ENCODE results near the gene GPR17. TPM values are rescaled to one million over a fixed set of nuclear protein-coding genes. Genes with fewer than 3 reads are reported as not detected.
A peak's percentile ranks its signal among the peaks of the same experiment; 100 is the strongest.

The GPR17 gene
- total RNA-seq, 1 experiment from 2014 or later: not detected

DNA sequence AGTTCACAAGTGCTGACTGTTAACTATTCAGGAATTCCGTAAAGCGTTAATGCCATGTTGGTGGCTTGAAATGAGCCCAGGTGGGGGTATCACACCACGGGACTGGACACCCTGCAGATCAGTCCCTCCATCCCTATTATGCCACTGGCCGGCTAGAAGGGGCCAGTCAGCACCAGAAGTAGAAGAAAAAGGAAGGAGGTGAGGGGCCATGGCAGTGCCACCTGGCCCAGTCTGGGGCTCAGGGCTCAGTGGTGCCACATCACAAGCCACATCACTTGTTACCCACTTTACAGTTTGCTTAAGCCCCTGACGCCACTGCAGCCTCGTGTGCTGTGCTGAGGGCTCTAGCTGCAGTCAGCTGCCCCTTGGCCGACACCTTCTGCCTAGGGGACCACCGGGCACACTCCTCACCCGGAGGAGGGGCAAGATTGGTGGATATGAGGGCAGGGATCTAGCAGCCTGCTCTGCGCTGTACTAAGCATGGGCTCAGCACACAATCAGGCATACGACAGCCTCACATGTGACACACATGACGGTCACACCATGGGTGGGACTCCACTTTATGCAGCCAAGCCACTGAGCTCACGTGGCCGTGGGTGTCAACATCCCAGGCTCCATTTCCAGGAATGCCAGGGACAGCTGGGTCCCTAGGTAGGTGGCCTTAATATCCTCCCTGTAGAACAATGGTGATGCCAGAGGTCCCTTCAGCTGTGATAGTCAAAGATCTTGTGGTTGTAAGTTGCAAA, 25.8 kb downstream of the GPR17 start:
- intact Hi-C loops (cut with micrococcal nuclease; ENCODE audit: unreplicated experiment): no loop called here
- ChIA-PET POLR2A (no interaction called here), CTCF (no interaction called here)
- DNase-seq (ENCODE audit: low read depth, low spot score): no peak
- TF ChIP-seq, protein P1, sequence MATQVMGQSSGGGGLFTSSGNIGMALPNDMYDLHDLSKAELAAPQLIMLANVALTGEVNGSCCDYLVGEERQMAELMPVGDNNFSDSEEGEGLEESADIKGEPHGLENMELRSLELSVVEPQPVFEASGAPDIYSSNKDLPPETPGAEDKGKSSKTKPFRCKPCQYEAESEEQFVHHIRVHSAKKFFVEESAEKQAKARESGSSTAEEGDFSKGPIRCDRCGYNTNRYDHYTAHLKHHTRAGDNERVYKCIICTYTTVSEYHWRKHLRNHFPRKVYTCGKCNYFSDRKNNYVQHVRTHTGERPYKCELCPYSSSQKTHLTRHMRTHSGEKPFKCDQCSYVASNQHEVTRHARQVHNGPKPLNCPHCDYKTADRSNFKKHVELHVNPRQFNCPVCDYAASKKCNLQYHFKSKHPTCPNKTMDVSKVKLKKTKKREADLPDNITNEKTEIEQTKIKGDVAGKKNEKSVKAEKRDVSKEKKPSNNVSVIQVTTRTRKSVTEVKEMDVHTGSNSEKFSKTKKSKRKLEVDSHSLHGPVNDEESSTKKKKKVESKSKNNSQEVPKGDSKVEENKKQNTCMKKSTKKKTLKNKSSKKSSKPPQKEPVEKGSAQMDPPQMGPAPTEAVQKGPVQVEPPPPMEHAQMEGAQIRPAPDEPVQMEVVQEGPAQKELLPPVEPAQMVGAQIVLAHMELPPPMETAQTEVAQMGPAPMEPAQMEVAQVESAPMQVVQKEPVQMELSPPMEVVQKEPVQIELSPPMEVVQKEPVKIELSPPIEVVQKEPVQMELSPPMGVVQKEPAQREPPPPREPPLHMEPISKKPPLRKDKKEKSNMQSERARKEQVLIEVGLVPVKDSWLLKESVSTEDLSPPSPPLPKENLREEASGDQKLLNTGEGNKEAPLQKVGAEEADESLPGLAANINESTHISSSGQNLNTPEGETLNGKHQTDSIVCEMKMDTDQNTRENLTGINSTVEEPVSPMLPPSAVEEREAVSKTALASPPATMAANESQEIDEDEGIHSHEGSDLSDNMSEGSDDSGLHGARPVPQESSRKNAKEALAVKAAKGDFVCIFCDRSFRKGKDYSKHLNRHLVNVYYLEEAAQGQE (IDR thresholded peaks at IDR 0.05; ENCODE audit: insufficient read depth in 1 of 2, low read depth in 2 of 2, low read length in 1 of 2): no peak
- TF ChIP-seq SIN3A (IDR thresholded peaks at IDR 0.05; ENCODE audit: borderline replicate concordance, insufficient read depth, low read depth, low read length) (no peak), CTCF (IDR thresholded peaks at IDR 0.05) (no peak), TCF7L2 (IDR thresholded peaks at IDR 0.05; ENCODE audit: low read depth, low read length) (no peak), POLR2AphosphoS5 (IDR thresholded peaks at IDR 0.05; ENCODE audit: low read depth, low read length) (no peak)
- Histone ChIP-seq H3K4me3 (ENCODE audit: low read depth in 2 of 2, low read length in 2 of 2) (no peak overlapping the region), H3K9me3 (ENCODE audit: control insufficient read depth, insufficient read depth, low read depth, low read length) (no peaks in the 10 kb centered on the region), H3K27me3 (ENCODE audit: control insufficient read depth, insufficient read depth, low read length) (peaks cover 6% of the 10 kb centered on the region; the same call in 1 of the 2 replicates), H3K36me3 (ENCODE audit: control insufficient read depth, insufficient read depth, low read length) (no peaks in the 10 kb centered on the region), H3K27ac (ENCODE audit: low read length) (no peak overlapping the region), H3K4me1 (ENCODE audit: control insufficient read depth, insufficient read depth, low read length) (peaks cover 11% of the 10 kb centered on the region)
- no TSS peak for BruUV-seq (replicated peaks)
- in situ Hi-C loops (cut with HindIII; ENCODE audit: low pct_unique_long_range_greater_than_20kb, low sequenced_read_pairs): no loop called here
- ATAC-seq: no peak

DNA sequence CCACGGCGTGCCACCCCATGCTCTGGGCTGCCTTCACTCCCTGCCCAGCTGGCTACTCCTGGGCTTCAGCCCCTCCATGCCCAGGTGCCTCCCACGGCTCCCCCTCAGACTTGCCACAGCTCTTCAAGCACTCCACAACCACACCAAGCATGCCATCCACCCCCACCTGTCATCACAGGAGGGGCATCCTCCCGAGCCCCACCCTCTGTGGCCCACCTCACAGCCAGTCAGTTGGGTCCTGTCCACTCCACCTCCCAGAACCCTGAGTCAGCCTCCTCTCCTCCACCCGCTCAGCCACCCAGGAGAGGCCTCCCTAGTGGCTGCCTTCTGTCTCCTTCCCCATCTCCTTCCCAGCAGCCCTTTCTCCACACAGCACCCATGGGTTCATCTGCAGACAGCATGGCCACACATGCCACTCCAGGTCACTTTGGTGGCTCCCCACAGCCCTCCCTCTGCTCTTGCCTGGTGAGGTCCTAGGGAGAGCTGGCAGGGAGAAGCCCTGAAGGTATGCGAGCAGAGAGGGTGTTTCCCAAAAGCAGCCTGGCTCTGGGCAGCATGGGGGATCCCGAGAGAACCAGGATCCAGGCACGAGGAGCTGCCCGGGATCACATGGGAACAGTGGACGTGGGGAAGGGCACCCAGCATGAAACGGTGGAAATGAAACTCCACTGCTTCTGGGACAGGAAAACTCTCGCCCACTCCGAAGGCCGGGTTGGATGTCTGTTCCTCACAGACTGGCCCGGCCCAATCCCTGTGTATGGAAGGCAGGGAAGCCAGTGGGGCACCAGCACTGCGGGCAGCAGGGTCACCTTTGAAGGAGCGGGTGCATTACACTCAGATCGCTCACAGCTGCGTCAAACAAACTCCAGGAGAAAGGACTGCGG, 26.6 kb downstream of the GPR17 start:
- Histone ChIP-seq H3K4me1 (ENCODE audit: control insufficient read depth, insufficient read depth, low read length) (peaks cover 11% of the 10 kb centered on the region), H3K27me3 (ENCODE audit: control insufficient read depth, insufficient read depth, low read length) (peaks cover 4% of the 10 kb centered on the region; the same call in 1 of the 2 replicates), H3K9me3 (ENCODE audit: control insufficient read depth, insufficient read depth, low read depth, low read length) (no peaks in the 10 kb centered on the region), H3K36me3 (ENCODE audit: control insufficient read depth, insufficient read depth, low read length) (no peaks in the 10 kb centered on the region), H3K27ac (ENCODE audit: low read length) (no peak overlapping the region), H3K4me3 (ENCODE audit: low read depth in 2 of 2, low read length in 2 of 2) (no peak overlapping the region)
- DNase-seq (ENCODE audit: low read depth, low spot score) (no peak), ATAC-seq (peak; percentile 26; the same call in 1 of the 2 replicates)
- ChIA-PET CTCF (no interaction called here), POLR2A (interaction anchor here (0.6 kb wide), 1 partner anchor 54 kb away, joined by 5 read pairs; no protein-coding TSS in a partner anchor)
- BruUV-seq (replicated peaks): no TSS peak
- TF ChIP-seq SIN3A (IDR thresholded peaks at IDR 0.05; ENCODE audit: borderline replicate concordance, insufficient read depth, low read depth, low read length) (no peak), POLR2AphosphoS5 (IDR thresholded peaks at IDR 0.05; ENCODE audit: low read depth, low read length) (no peak), CTCF (IDR thresholded peaks at IDR 0.05) (no peak), TCF7L2 (IDR thresholded peaks at IDR 0.05; ENCODE audit: low read depth, low read length) (no peak)
- TF ChIP-seq, protein P1 (IDR thresholded peaks at IDR 0.05; ENCODE audit: insufficient read depth in 1 of 2, low read depth in 2 of 2, low read length in 1 of 2): no peak
- in situ Hi-C loops (cut with HindIII; ENCODE audit: low pct_unique_long_range_greater_than_20kb, low sequenced_read_pairs) (no loop called here), intact Hi-C loops (cut with micrococcal nuclease; ENCODE audit: unreplicated experiment) (no loop called here)
